ENCODE data around the gene GLRX5.

The GLRX5 gene

GRCh38 chr14:95500772-95501401 lies 34.0 kb upstream of the GLRX5 start:
- TF ChIP-seq FOXA1 (IDR thresholded peaks at IDR 0.05): no peak
- TF ChIP-seq SUZ12 (IDR thresholded peaks at IDR 0.05): no peak
- TF ChIP-seq CTBP1 (IDR thresholded peaks at IDR 0.05; ENCODE audit: borderline replicate concordance): no peak
- no peak for TF ChIP-seq FOXK2 (IDR thresholded peaks at IDR 0.05)
- no peak for TF ChIP-seq NFRKB (IDR thresholded peaks at IDR 0.05)
- no peak for TF ChIP-seq TARDBP (IDR thresholded peaks at IDR 0.05)
- TF ChIP-seq SP1 (IDR thresholded peaks at IDR 0.05): no peak
- no peak for TF ChIP-seq ZNF384 (IDR thresholded peaks at IDR 0.05)
- TF ChIP-seq L3MBTL2 (conservative IDR thresholded peaks at IDR 0.05): no peak
- TF ChIP-seq HDGF (IDR thresholded peaks at IDR 0.05; ENCODE audit: borderline replicate concordance): no peak
- no peak for TF ChIP-seq ARNT (IDR thresholded peaks at IDR 0.05)
- TF ChIP-seq PKNOX1 (IDR thresholded peaks at IDR 0.05): no peak
- no peak for TF ChIP-seq ELF4 (IDR thresholded peaks at IDR 0.05)
- TF ChIP-seq BHLHE40 (IDR thresholded peaks at IDR 0.05; ENCODE audit: borderline replicate concordance): no peak
- TF ChIP-seq LEF1 (IDR thresholded peaks at IDR 0.05; ENCODE audit: borderline replicate concordance): no peak
- no peak for TF ChIP-seq FOXM1 (IDR thresholded peaks at IDR 0.05; ENCODE audit: borderline replicate concordance)
- POLR2A ChIA-PET: interaction anchor here (1.2 kb wide), 1 partner anchor 15 kb away, joined by 4 read pairs; the partner anchor contains the start of gene SYNE3
- no peak for DNase-seq (ENCODE audit: extremely low spot score)
- CTCF ChIA-PET: no interaction called here

GRCh38 chr14:95502381-95502950 lies 32.4 kb upstream of the GLRX5 start:
- TF ChIP-seq BHLHE40 (IDR thresholded peaks at IDR 0.05; ENCODE audit: borderline replicate concordance) (no peak), L3MBTL2 (conservative IDR thresholded peaks at IDR 0.05) (no peak)
- ChIA-PET CTCF (no interaction called here), POLR2A (interaction anchor here (1.2 kb wide), 1 partner anchor 14 kb away, joined by 4 read pairs; the partner anchor contains the start of gene SYNE3)
- DNase-seq (ENCODE audit: extremely low spot score): no peak

- CTCF ChIA-PET: interaction anchor here (1.3 kb wide), 1 partner anchor 51 kb away, joined by 3 read pairs; no protein-coding TSS in a partner anchor
- POLR2A ChIA-PET: no interaction called here
- DNase-seq (ENCODE audit: extremely low spot score): no peak
- TF ChIP-seq ARNT (IDR thresholded peaks at IDR 0.05): no peak
- no peak for TF ChIP-seq FOXA1 (IDR thresholded peaks at IDR 0.05)
- TF ChIP-seq ELF4 (IDR thresholded peaks at IDR 0.05): no peak
- no peak for TF ChIP-seq SUZ12 (IDR thresholded peaks at IDR 0.05)
- TF ChIP-seq HDGF (IDR thresholded peaks at IDR 0.05; ENCODE audit: borderline replicate concordance): no peak
- TF ChIP-seq L3MBTL2 (conservative IDR thresholded peaks at IDR 0.05): no peak
- TF ChIP-seq TARDBP (IDR thresholded peaks at IDR 0.05): no peak
- no peak for TF ChIP-seq ZNF384 (IDR thresholded peaks at IDR 0.05)
- TF ChIP-seq SP1 (IDR thresholded peaks at IDR 0.05): no peak
- TF ChIP-seq CTBP1 (IDR thresholded peaks at IDR 0.05; ENCODE audit: borderline replicate concordance): no peak
- no peak for TF ChIP-seq NFRKB (IDR thresholded peaks at IDR 0.05)
- TF ChIP-seq FOXK2 (IDR thresholded peaks at IDR 0.05): no peak
Measured at GRCh38 chr14:95503365-95504134, 31.3 kb upstream of the GLRX5 start.

GRCh38 chr14:95504135-95505029 lies 30.5 kb upstream of the GLRX5 start:
- ChIA-PET CTCF (interaction anchor here (1.3 kb wide), 1 partner anchor 52 kb away, joined by 3 read pairs; no protein-coding TSS in a partner anchor), POLR2A (no interaction called here)
- DNase-seq (ENCODE audit: extremely low spot score): no peak
- TF ChIP-seq ARNT (IDR thresholded peaks at IDR 0.05) (no peak), L3MBTL2 (conservative IDR thresholded peaks at IDR 0.05) (no peak), FOXM1 (IDR thresholded peaks at IDR 0.05; ENCODE audit: borderline replicate concordance) (no peak), HDGF (IDR thresholded peaks at IDR 0.05; ENCODE audit: borderline replicate concordance) (no peak), PKNOX1 (IDR thresholded peaks at IDR 0.05) (no peak), FOXK2 (IDR thresholded peaks at IDR 0.05) (no peak), SUZ12 (IDR thresholded peaks at IDR 0.05) (no peak), ELF4 (IDR thresholded peaks at IDR 0.05) (no peak), CTBP1 (IDR thresholded peaks at IDR 0.05; ENCODE audit: borderline replicate concordance) (no peak), FOXA1 (IDR thresholded peaks at IDR 0.05) (no peak), TARDBP (IDR thresholded peaks at IDR 0.05) (no peak)

GRCh38 chr14:95505030-95505589 lies 29.7 kb upstream of the GLRX5 start:
- TF ChIP-seq PKNOX1 (IDR thresholded peaks at IDR 0.05): no peak
- no peak for TF ChIP-seq TARDBP (IDR thresholded peaks at IDR 0.05)
- CTCF ChIA-PET: interaction anchor here (0.6 kb wide), 1 partner anchor 28 kb away, joined by 3 read pairs; no protein-coding TSS in a partner anchor
- no peak for DNase-seq (ENCODE audit: extremely low spot score)
- POLR2A ChIA-PET: no interaction called here
